Peyer's patch (tissue), 4 donors: Measurements from ENCODE around the gene DCHS2.

Experiments
- CTCF ChIP-seq, 6 experiments: fragments of 450-650 bp in 4 of 6; fragments of 200-600 bp in 2 of 6; sonication (generic) in 1 of 6; IDR thresholded peaks; one replicate each; pipeline ENCODE4 v1.5.1; 2017 to 2019; ENCODE audit warnings: antibody characterized with exemption in 6 of 6, mild to moderate bottlenecking in 3 of 6, moderate library complexity in 1 of 6
- POLR2A ChIP-seq, 2 donors: fragments of 450-650 bp; IDR thresholded peaks; one replicate each; pipeline ENCODE4 v1.5.1; 2017; ENCODE audit warnings: antibody characterized with exemption in 2 of 2, mild to moderate bottlenecking in 2 of 2, moderate library complexity in 2 of 2

- TF ChIP-seq POLR2A (IDR thresholded peaks at IDR 0.05) (no peak), CTCF (IDR thresholded peaks at IDR 0.05) (no peak)
These were observed 38.3 kb upstream of the DCHS2 start for GRCh38 chr4:154529728-154530519.
